K562 (cell line): ENCODE results near the gene SH3GL3. TPM values are rescaled to one million over a fixed set of nuclear protein-coding genes. Genes with fewer than 3 reads are reported as not detected.

Source experiments
- ATAC-seq: fragments of 200-7000 bp; cut with Tn5 transposase; 3 replicates; pipeline ENCODE4 v1.9.1; 2020; ENCODE audit warnings: moderate library complexity
- BruUV-seq: library from RNA; stranded (reverse); fragments of 400-500 nt; replicated peaks from 2 replicates; lab custom pipeline; 2021; lab: Mats Ljungman, UMichigan
- CTCF ChIA-PET: fragments of 300-600 bp; formaldehyde crosslinking; extraction: SDS; loops from one replicate; lab custom pipeline; 2021; ENCODE audit warnings: low intra/inter-chr PET ratio; lab: Yijun Ruan, JAX
- POLR2A ChIA-PET: fragments of 300-600, 350-650 bp; sonication (Branson Sonifier 250); formaldehyde crosslinking; extraction: SDS; loops from one replicate; lab custom pipeline; 2021; ENCODE audit warnings: antibody characterized with exemption, inconsistent platforms; lab: Yijun Ruan, JAX
- DNase-seq, 4 experiments: peaks; one replicate each; pipeline versions ENCODE4 v3.0.0 to v3.0.0-alpha.2; 2011 to 2018; ENCODE audit warnings: low spot score in 3 of 4, mixed read lengths in 3 of 4; ENCODE audit errors: extremely low read depth in 1 of 4
- FAIRE-seq: peaks from 2 replicates; lab custom pipeline; 2011; peaks lifted over from hg19 to GRCh38; lab: Jason Lieb, UNC
- H2AFZ ChIP-seq: 2 replicates; pipeline ENCODE4 v1.6.0; 2011; ENCODE audit warnings: low read depth, low read length, control low read depth, inconsistent platforms
- H3K27ac ChIP-seq: fragments of 200-600 bp; 3 replicates; pipeline ENCODE4 v1.8.0; 2011; ENCODE audit warnings: low read depth, mild to moderate bottlenecking, control low read depth, inconsistent platforms, low read length, moderate library complexity, mixed read lengths; ENCODE audit errors: extremely low read depth
- H3K27me3 ChIP-seq, 2 experiments: fragments of 300-600 bp in 1 of 2; 2 replicates in 1 of 2; 3 replicates in 1 of 2; pipeline versions ENCODE4 v1.6.0 to v1.8.0; 2011; ENCODE audit warnings: inconsistent platforms in 2 of 2, low read length in 2 of 2, mild to moderate bottlenecking in 1 of 2, mixed read lengths in 1 of 2, moderate library complexity in 1 of 2; ENCODE audit not compliant: control insufficient read depth in 2 of 2, insufficient read depth in 2 of 2
- H3K36me3 ChIP-seq: fragments of 300-600 bp; 3 replicates; pipeline ENCODE4 v1.8.0; 2011; ENCODE audit warnings: mild to moderate bottlenecking, low read length, inconsistent platforms; ENCODE audit not compliant: control insufficient read depth, insufficient read depth
- H3K4me1 ChIP-seq, 2 experiments: fragments of 200-600 bp in 1 of 2; replicated peaks in 1 of 2; 2 replicates in 1 of 2; 3 replicates in 1 of 2; pipeline versions ENCODE4 v1.5.1 to v1.8.0; 2011; ENCODE audit warnings: inconsistent platforms in 2 of 2, low read length in 2 of 2, mild to moderate bottlenecking in 1 of 2, mixed read lengths in 1 of 2, moderate library complexity in 1 of 2; ENCODE audit not compliant: control insufficient read depth in 2 of 2, insufficient read depth in 2 of 2
- H3K4me2 ChIP-seq: 2 replicates; pipeline ENCODE4 v1.6.1; 2011; ENCODE audit warnings: low read length, control low read depth, inconsistent platforms, mixed read lengths; ENCODE audit not compliant: insufficient read depth
- H3K4me3 ChIP-seq: fragments of 200-600 bp; sonication (generic), shearing (Covaris generic); 2 replicates; pipeline ENCODE4 v1.5.1; 2016; ENCODE audit warnings: control low read depth, inconsistent platforms
- H3K79me2 ChIP-seq: fragments of 200-600 bp; 3 replicates; pipeline ENCODE4 v1.8.0; 2011; ENCODE audit warnings: low read length, inconsistent platforms; ENCODE audit not compliant: control insufficient read depth, insufficient read depth
- H3K9ac ChIP-seq, 2 experiments: 2 replicates each; pipeline versions ENCODE4 v1.6.0 to v1.6.1; 2011; ENCODE audit warnings: low read depth in 2 of 2, low read length in 2 of 2, control low read depth in 1 of 2, inconsistent platforms in 1 of 2, mild to moderate bottlenecking in 1 of 2, mixed read lengths in 1 of 2; ENCODE audit not compliant: insufficient read depth in 1 of 2
- H3K9me1 ChIP-seq: one replicate; pipeline ENCODE4 v1.6.0; 2011; ENCODE audit warnings: inconsistent platforms, mild to moderate bottlenecking, low read length, moderate library complexity; ENCODE audit not compliant: control insufficient read depth, insufficient read depth
- H3K9me3 ChIP-seq: replicated peaks from 2 replicates; pipeline ENCODE4 v1.5.1; 2011; ENCODE audit warnings: low read depth, low read length, inconsistent platforms; ENCODE audit not compliant: control insufficient read depth, insufficient read depth
- H4K20me1 ChIP-seq: replicated peaks from 2 replicates; pipeline ENCODE4 v1.6.1; 2011; ENCODE audit warnings: low read length, inconsistent platforms, mixed read lengths; ENCODE audit not compliant: control insufficient read depth, insufficient read depth
- DACH1 ChIP-seq: fragments of 450-650 bp; IDR thresholded peaks from 2 replicates; pipeline ENCODE4 v1.6.1; 2018; ENCODE audit not compliant: partially characterized antibody
- EZH2 ChIP-seq: IDR thresholded peaks from 2 replicates; pipeline ENCODE4 v1.6.1; 2012; ENCODE audit warnings: low read depth, mild to moderate bottlenecking, inconsistent platforms, low read length, borderline replicate concordance
- GATAD2B ChIP-seq: fragments of 450-650 bp; IDR thresholded peaks from 2 replicates; pipeline ENCODE4 v1.6.1; 2017; ENCODE audit warnings: mild to moderate bottlenecking, borderline replicate concordance
- HDAC1 ChIP-seq, 2 experiments: fragments of 450-650 bp; IDR thresholded peaks; 2 replicates each; pipeline ENCODE4 v1.6.1; 2016 to 2017; ENCODE audit warnings: inconsistent platforms in 1 of 2, mild to moderate bottlenecking in 1 of 2, moderate library complexity in 1 of 2
- L3MBTL2 ChIP-seq: fragments of 450-650 bp; IDR thresholded peaks from 2 replicates; pipeline ENCODE4 v1.6.1; 2016; ENCODE audit warnings: mild to moderate bottlenecking, moderate library complexity
- NCOA1 ChIP-seq: fragments of 450-650 bp; IDR thresholded peaks from 2 replicates; pipeline ENCODE4 v1.6.1; 2016; ENCODE audit warnings: low read depth
- NCOA6 ChIP-seq: fragments of 450-650 bp; IDR thresholded peaks from 2 replicates; pipeline ENCODE4 v1.6.1; 2017; ENCODE audit warnings: mild to moderate bottlenecking
- PATZ1 ChIP-seq: fragments of 250-450 bp; sonication (Bioruptor Pico); IDR thresholded peaks from 2 replicates; pipeline ENCODE4 v1.5.0; 2020; ENCODE audit warnings: mild to moderate bottlenecking, borderline replicate concordance
- TBL1XR1 ChIP-seq, 2 experiments: IDR thresholded peaks; 2 replicates each; pipeline ENCODE4 v1.6.1; 2012; ENCODE audit warnings: improper control_type of control experiment in 2 of 2, low read length in 2 of 2, mild to moderate bottlenecking in 1 of 2
- TGIF2 ChIP-seq: sonication (generic); formaldehyde crosslinking; IDR thresholded peaks from 2 replicates; pipeline ENCODE4 v1.8.1; 2022; ENCODE audit warnings: mild to moderate bottlenecking, missing genetic modification reagents, moderate library complexity
- ZBTB2 ChIP-seq: fragments of 450-650 bp; IDR thresholded peaks from 2 replicates; pipeline ENCODE4 v1.6.1; 2016; ENCODE audit warnings: antibody characterized with exemption
- ZFX ChIP-seq: sonication (generic); formaldehyde crosslinking; IDR thresholded peaks from 2 replicates; pipeline ENCODE4 v1.8.0; 2022; ENCODE audit warnings: mild to moderate bottlenecking, missing genetic modification reagents, moderate library complexity
- ZNF175 ChIP-seq: fragments of 200-800 bp; sonication (Bioruptor generic); IDR thresholded peaks from 2 replicates; pipeline ENCODE4 v1.6.1; 2016; ENCODE audit warnings: low read depth, mild to moderate bottlenecking, missing genetic modification characterization, missing compliant biosample characterization
- ZNF398 ChIP-seq: fragments of 250-450 bp; sonication (Bioruptor Pico); IDR thresholded peaks from 2 replicates; pipeline ENCODE4 v1.8.0; 2021; ENCODE audit warnings: moderate library complexity, mild to moderate bottlenecking, inconsistent platforms
- ZNF57 ChIP-seq: fragments of 450-650 bp; formaldehyde crosslinking; IDR thresholded peaks from 2 replicates; pipeline ENCODE4 v1.4.0; 2020; ENCODE audit warnings: mild to moderate bottlenecking, moderate library complexity
- ZNF740 ChIP-seq, 3 experiments: fragments of 200-800 bp in 1 of 3; sonication (Bioruptor generic) in 1 of 3; sonication (generic) in 1 of 3; formaldehyde crosslinking in 1 of 3; IDR thresholded peaks; 2 replicates each; pipeline versions ENCODE4 v1.6.1 to v1.8.0; 2016 to 2022; ENCODE audit warnings: mild to moderate bottlenecking in 2 of 3, missing compliant biosample characterization in 2 of 3, missing genetic modification characterization in 2 of 3, missing genetic modification reagents in 1 of 3
- WGBS: fragments of 100-300 bp; shearing (Covaris generic); methylation state at CpG from one replicate; pipeline ENCODE4 v1.1.6; 2016; ENCODE audit warnings: low coverage, mixed read lengths; ENCODE audit not compliant: insufficient coverage; ENCODE audit errors: missing lambda C conversion rate; 5-methylcytosine and 5-hydroxymethylcytosine counted together
- in situ Hi-C: fragments of 300-500 bp; cut with MboI; formaldehyde crosslinking; loops from 4 replicates; pipeline ENCODE4 v1.15.0; 2018; ENCODE audit warnings: inconsistent platforms, mixed read lengths
- intact Hi-C: fragments of 100-400 bp; cut with micrococcal nuclease; formaldehyde crosslinking; loops from 2 replicates; pipeline ENCODE4 v1.14.2; 2022
- polyA plus RNA-seq, 8 experiments: library from polyadenylated mRNA; depleted of rRNA in 4 of 8; stranded (reverse) in 5 of 8; unstranded in 3 of 8; fragments of >200 nt; fragmentation: Nextera tagmentation in 2 of 8; fragmentation: Illumina TruSeq in 1 of 8; extraction: Ambion mirVana in 2 of 8; extraction: Trizol in 1 of 8; gene quantifications; 2 replicates each; pipeline versions ENCODE4 v1.2.1 to v1.2.3, GENCODE V29; 2011 to 2014; ENCODE audit warnings: inconsistent platforms in 1 of 8, missing spikeins in 1 of 8
- total RNA-seq, 7 experiments: library from RNA; depleted of rRNA in 6 of 7; stranded (reverse); fragments of >200 nt in 6 of 7; fragmentation: Illumina TruSeq in 2 of 7; extraction: Trizol in 2 of 7; gene quantifications; 2 replicates each; pipeline versions ENCODE4 v1.2.1 to v1.2.3, GENCODE V29; 2011 to 2021; ENCODE audit warnings: low replicate concordance in 1 of 7

Gene SH3GL3
- total and polyA plus RNA-seq, 9 of the 15 experiments (the other 6 are each of a cell fraction or from before 2014, with no cell fraction given) = 3.9 to 16.0 (median 9.7) TPM

GRCh38 chr15:83489690-83490089, 42.5 kb downstream of the SH3GL3 start:
- Histone ChIP-seq H3K4me1 (no peaks in the 10 kb centered on the region), H4K20me1 (no peaks in the 10 kb centered on the region), H3K4me2 (no peak overlapping the region), H3K9ac (no peak overlapping the region), H3K79me2 (no peaks in the 10 kb centered on the region), H3K36me3 (no peaks in the 10 kb centered on the region), H3K27ac (no peak overlapping the region), H2AFZ (no peak overlapping the region), H3K27me3 (no peaks in the 10 kb centered on the region), H3K9me3 (no peaks in the 10 kb centered on the region), H3K4me3 (no peak overlapping the region), H3K9me1 (no peaks in the 10 kb centered on the region)
- BruUV-seq = no TSS peak
- in situ Hi-C loops (no loop called here), intact Hi-C loops (no loop called here)
- CTCF ChIA-PET = no interaction called here
- ATAC-seq (no peak), FAIRE-seq (no peak), DNase-seq (no peak)
- 28% methylated on average over 2 of the region's 2 CpGs for WGBS
- POLR2A ChIA-PET = no interaction called here
- TF ChIP-seq L3MBTL2 (no peak), EZH2 (no peak), TGIF2 (CRISPR knock-in tag) (no peak), TBL1XR1 (IDR thresholded peaks at IDR 0.05; ENCODE audit: low read length in 2 of 2) (no peak), ZFX (CRISPR knock-in tag) (no peak), NCOA6 (no peak), NCOA1 (no peak), DACH1 (peak; percentile 96), PATZ1 (CRISPR knock-in tag) (no peak), ZBTB2 (peak; percentile 67; the same call in 1 of the 2 replicates), ZNF740 (CRISPR knock-in tag; IDR thresholded peaks at IDR 0.05) (no peak), ZNF740 (tag; IDR thresholded peaks at IDR 0.05) (no peak), ZNF175 (CRISPR knock-in tag) (no peak), ZNF57 (CRISPR knock-in tag) (no peak), HDAC1 (IDR thresholded peaks at IDR 0.05) (no peak), GATAD2B (0 out of 2 replicates have a peak, but pooled peaks have one; percentile 36), ZNF398 (no peak)
